ENCODE data around the gene ANO3.

- TF ChIP-seq CTCF (IDR thresholded peaks at IDR 0.05) (no peak), EZH2 (IDR thresholded peaks at IDR 0.05; ENCODE audit: borderline replicate concordance, insufficient read depth, low read depth, low read length, poor library complexity, severe bottlenecking) (no peak)
These were observed 207.6 kb downstream of the ANO3 start for GRCh38 chr11:26539517-26539916.
